Right atrium auricular region (tissue), 2 donors: ENCODE results near the gene KIFBP. TPM values are rescaled to one million over a fixed set of nuclear protein-coding genes. Genes with fewer than 3 reads are reported as not detected.
A peak's percentile ranks its signal among the peaks of the same experiment; 100 is the strongest.

Experiments
- DNase-seq: peaks from one replicate; pipeline ENCODE4 v3.0.0-alpha.2; 2019; ENCODE audit warnings: low spot score
- H3K27ac ChIP-seq, 2 donors: fragments of 200-600 bp; sonication (generic); 1 replicate in 1 of 2; 2 replicates in 1 of 2; pipeline ENCODE4 v1.5.1; 2016 to 2019
- H3K27me3 ChIP-seq, 2 donors: fragments of 200-600 bp; sonication (generic); one replicate each; pipeline versions ENCODE4 v1.5.1 to v1.6.0; 2017 to 2019
- H3K36me3 ChIP-seq: fragments of 200-600 bp; sonication (generic); one replicate; pipeline ENCODE4 v1.5.1; 2016
- H3K4me1 ChIP-seq, 2 donors: fragments of 200-600 bp; sonication (generic); one replicate each; pipeline versions ENCODE4 v1.5.1 to v1.6.0; 2017 to 2019
- H3K4me3 ChIP-seq, 2 donors: fragments of 200-600 bp; sonication (generic); 1 replicate in 1 of 2; 2 replicates in 1 of 2; pipeline ENCODE4 v1.5.1; 2017 to 2019; ENCODE audit warnings: mild to moderate bottlenecking in 1 of 2, moderate library complexity in 1 of 2
- H3K9me3 ChIP-seq, 2 donors: fragments of 200-600 bp; sonication (generic); one replicate each; pipeline ENCODE4 v1.5.1; 2019
- CTCF ChIP-seq, 2 donors: fragments of 200-600 bp; sonication (generic); IDR thresholded peaks; one replicate each; pipeline ENCODE4 v1.5.1; 2019; ENCODE audit warnings: antibody characterized with exemption in 2 of 2
- total RNA-seq, 2 donors: library from RNA; depleted of rRNA; stranded (reverse); fragments of >200 nt; gene quantifications; one replicate each; pipeline ENCODE4 v1.1.0, GENCODE V29; 2016

The KIFBP gene
- total RNA-seq, 2 donors from 2014 or later, result 36.4 to 48.8 TPM

- TF ChIP-seq CTCF (IDR thresholded peaks at IDR 0.05), result no peak
- Histone ChIP-seq H3K27ac (no peak overlapping the region), H3K4me1 (peaks cover 0 to 35% of the 10 kb centered on the region in 2 donors), H3K27me3 (no peaks in the 10 kb centered on the region), H3K4me3 (no peak overlapping the region), H3K36me3 (peaks cover 27% of the 10 kb centered on the region), H3K9me3 (no peaks in the 10 kb centered on the region)
- no peak for DNase-seq
Observed at GRCh38 chr10:68987611-68988010, 992 bp upstream of the KIFBP start.

DNA sequence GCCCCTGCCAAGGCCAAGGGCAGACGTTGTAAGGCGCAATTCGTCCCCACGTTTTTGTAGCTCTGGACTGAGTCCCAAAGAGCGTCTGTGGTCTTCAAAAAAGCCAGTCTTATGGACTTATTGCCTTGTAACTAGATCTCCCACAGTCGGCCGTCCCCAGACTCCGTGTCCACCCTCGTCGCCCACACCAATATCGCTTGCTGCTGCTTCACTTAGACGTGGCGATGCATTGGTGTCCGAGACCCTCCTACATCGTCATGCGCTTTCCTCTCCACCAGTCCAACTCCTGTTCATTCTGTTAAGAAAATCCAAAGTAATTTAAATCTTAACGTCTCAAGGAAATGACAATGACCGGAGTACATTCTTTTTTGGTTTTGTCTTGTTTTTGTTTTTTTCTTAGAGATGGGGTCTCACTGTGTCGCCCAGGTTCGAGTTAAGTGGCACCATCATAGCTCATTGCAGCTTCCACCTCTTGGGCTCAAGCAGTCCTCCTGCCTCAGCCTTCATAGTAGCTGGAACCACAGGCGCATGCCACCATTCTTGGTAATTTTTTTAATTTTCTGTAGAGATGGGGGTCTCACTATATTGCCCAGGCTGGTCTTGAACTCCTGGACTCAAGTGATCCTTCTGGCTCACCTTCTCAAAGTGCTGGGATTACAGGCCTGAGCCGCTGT is 851 bp downstream of the KIFBP start:
- DNase-seq, result no peak
- no peak for TF ChIP-seq CTCF (IDR thresholded peaks at IDR 0.05)
- peak overlapping the region; percentile 89 to 91 for H3K27ac ChIP-seq
- H3K36me3 ChIP-seq, result peaks cover 9% of the 10 kb centered on the region
- no peaks in the 10 kb centered on the region for H3K9me3 ChIP-seq
- H3K4me3 ChIP-seq, result peak overlapping the region; percentile 97 to 98
- H3K4me1 ChIP-seq, result peaks cover 0 to 48% of the 10 kb centered on the region in 2 donors
- no peaks in the 10 kb centered on the region for H3K27me3 ChIP-seq

DNA sequence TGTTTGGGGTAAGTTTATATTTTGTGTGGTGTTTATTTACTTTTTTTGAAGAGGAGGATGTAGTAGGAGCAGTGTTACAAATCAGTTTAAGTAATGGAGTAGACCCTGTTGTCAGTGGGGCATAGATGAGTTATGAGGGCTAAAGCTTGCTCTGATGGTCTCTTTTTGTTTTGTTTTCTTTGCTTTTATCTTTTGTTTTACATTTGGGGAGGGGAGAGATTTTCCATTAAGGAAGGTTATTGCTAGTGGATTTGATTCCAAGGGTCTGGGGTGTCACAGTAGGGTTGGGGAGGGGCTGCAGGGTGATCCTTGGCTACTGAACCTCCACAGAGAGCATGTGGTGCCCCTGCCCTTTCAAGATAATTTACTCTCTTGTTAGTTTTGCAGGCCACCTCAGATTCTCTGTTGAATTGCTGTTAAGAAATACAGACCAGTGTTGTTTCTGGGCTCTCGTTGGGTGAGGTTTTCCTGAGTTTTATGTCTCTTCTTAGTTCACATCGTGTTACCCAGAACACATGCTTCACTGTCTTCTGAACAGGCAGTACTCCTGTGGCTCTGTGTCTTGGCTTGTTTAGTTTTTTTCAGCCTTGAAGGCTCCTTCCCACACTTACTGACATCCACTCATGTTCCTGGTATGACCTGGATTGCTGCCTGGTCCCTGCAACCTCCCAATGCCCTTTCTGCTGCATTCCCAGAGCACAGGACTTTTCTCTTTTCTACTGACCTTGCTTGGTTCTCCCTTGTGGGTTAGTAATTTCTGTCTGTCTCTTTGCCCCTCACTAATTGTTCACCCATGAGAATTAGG is 4.2 kb downstream of the KIFBP start:
- H3K27ac ChIP-seq, result peak overlapping the region; percentile 65
- H3K4me3 ChIP-seq, result no peak overlapping the region
- no peak for DNase-seq
- peaks cover 0 to 50% of the 10 kb centered on the region in 2 donors for H3K4me1 ChIP-seq
- no peaks in the 10 kb centered on the region for H3K36me3 ChIP-seq
- TF ChIP-seq CTCF (IDR thresholded peaks at IDR 0.05), result no peak
- no peaks in the 10 kb centered on the region for H3K9me3 ChIP-seq
- H3K27me3 ChIP-seq, result no peaks in the 10 kb centered on the region

DNA sequence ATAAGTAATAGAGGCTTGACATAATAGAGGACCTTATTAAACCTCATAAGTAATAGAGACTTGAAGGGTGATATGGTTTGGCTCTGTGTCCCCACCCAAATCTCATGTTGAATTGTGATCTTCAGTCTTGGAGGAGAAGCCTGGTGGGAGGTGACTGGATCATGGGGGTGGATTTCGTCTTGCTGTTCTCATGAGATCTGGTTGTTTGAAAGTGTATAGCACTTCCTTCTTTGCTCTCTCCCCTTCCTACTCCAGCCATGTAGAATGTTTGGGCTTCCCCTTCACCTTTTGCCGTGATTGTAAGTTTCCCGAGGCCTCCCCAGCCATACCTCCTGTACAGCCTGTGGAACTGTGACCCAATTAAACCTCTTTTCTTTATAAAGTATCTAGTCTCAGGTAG is 8.6 kb downstream of the KIFBP start:
- no peak for TF ChIP-seq CTCF (IDR thresholded peaks at IDR 0.05)
- Histone ChIP-seq H3K36me3 (peaks cover 23% of the 10 kb centered on the region), H3K4me3 (no peak overlapping the region), H3K4me1 (peaks cover 0 to 23% of the 10 kb centered on the region in 2 donors), H3K27me3 (no peaks in the 10 kb centered on the region), H3K9me3 (no peaks in the 10 kb centered on the region), H3K27ac (peak overlapping the region; percentile 18 to 61)
- no peak for DNase-seq

DNA sequence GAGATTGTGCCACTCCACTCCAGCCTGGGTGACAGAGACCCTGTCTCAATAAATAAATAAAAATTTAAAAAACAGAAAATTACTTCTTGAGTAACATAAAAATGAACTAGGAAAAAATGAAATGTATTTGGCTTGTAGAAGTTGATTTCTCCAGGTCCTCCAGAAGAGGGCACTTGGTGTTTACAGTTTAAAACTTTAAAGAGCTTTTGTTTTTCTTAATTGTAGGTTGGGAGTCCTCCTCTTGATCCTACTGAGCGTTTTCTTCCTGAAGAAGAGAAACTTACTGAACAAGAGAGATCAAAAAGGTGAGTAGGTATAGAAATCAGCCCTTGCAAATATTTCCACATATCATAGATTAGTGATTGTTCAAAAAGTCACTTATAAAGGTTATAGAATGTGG is 16.2 kb downstream of the KIFBP start:
- Histone ChIP-seq H3K27ac (peak overlapping the region in 1 of 2 donors; percentile 7), H3K9me3 (no peaks in the 10 kb centered on the region), H3K4me1 (no peaks in the 10 kb centered on the region), H3K4me3 (no peak overlapping the region), H3K27me3 (no peaks in the 10 kb centered on the region), H3K36me3 (peaks cover 48% of the 10 kb centered on the region)
- no peak for DNase-seq
- TF ChIP-seq CTCF (IDR thresholded peaks at IDR 0.05), result peak in 1 of 2 donors; percentile 62
